ENCODE measurements around the gene DDAH1. TPM values are rescaled to one million over a fixed set of nuclear protein-coding genes. Genes with fewer than 3 reads are reported as not detected.
A peak's percentile ranks its signal among the peaks of the same experiment; 100 is the strongest.

The DDAH1 gene
- total and polyA plus RNA-seq, 5 donors, result 3.8 to 10.1 (median 5.6) TPM

DNA sequence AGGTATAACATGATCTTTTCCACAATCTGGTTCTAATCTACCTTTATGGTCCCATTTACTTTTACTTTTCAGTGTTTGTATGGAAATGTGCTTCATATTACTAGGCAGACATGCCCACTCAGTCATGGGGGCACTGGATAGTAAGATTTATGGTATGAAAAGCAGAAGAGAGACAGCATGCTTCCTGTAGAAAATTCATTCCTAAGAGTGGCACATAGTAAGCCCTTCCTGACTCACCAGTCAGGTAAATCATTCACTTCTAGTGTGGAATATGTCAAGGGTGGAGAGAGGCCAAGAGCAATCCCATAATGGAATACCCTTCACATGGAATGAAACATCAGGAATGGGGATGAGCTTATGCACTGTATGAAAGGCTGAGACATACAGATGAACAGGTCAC, 139.0 kb downstream of the DDAH1 start:
- no peaks in the 10 kb centered on the region for H3K27me3 ChIP-seq (ENCODE audit: control insufficient read depth, insufficient read depth)
- DNase-seq (no peak), ATAC-seq (no peak)
- no peak overlapping the region for H3K4me3 ChIP-seq (ENCODE audit: low read length)
- intact Hi-C loops (cut with DNase I), result no loop called here
- peaks cover 12% of the 10 kb centered on the region for H3K4me1 ChIP-seq (ENCODE audit: control insufficient read depth, insufficient read depth, low read length)
- no peaks in the 10 kb centered on the region for H3K9me3 ChIP-seq (ENCODE audit: control insufficient read depth, low read length)
- H3K27ac ChIP-seq (ENCODE audit: low read length), result no peak overlapping the region

DNA sequence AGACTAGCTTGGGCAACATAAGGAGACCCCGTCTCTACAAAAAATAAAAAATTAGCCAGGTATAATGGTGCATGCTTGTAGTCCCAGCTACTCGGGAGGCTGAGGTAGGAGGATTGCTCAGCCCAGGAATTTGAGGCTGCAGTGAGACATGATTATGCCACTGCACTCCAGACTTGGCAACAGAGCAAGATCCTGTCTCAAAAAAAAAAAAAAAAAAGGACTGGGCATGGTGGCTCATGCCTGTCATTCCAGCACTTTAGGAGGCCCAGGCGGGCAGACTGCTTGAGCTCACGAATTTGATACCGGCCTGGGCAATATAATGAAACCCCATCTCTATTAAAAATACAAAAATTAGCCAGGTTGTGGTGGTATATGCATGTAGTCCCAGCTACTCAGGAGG, 141.2 kb downstream of the DDAH1 start:
- Histone ChIP-seq H3K9me3 (ENCODE audit: control insufficient read depth, low read length) (no peaks in the 10 kb centered on the region), H3K27me3 (ENCODE audit: control insufficient read depth, insufficient read depth) (no peaks in the 10 kb centered on the region), H3K27ac (ENCODE audit: low read length) (no peak overlapping the region), H3K4me1 (ENCODE audit: control insufficient read depth, insufficient read depth, low read length) (peaks cover 3% of the 10 kb centered on the region), H3K4me3 (ENCODE audit: low read length) (no peak overlapping the region)
- intact Hi-C loops (cut with DNase I), result no loop called here
- ATAC-seq, result no peak
- no peak for DNase-seq
- 87% methylated on average over 5 of the region's 5 CpGs for WGBS

DNA sequence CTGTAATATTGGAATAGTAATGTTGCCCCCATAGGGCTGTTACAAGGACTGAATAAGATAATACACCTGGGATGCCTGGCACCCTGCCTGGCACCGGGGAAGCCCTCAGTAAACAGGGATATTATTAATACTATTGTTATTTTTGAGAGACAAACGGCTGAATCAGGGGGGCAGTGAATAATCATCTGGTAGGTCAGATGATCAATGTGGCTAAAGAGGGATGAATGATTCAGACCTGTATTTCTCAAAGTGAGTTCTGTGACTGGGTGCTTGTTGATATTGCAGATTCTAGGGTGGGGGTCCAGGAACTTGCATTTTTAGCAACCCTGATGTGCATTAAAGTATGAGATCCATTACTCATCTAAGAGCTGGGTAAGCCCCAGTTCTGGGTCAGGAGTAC, 142.3 kb downstream of the DDAH1 start:
- WGBS, result 84% methylated on average over 2 of the region's 2 CpGs
- H3K9me3 ChIP-seq (ENCODE audit: control insufficient read depth, low read length), result no peaks in the 10 kb centered on the region
- intact Hi-C loops (cut with DNase I), result no loop called here
- no peaks in the 10 kb centered on the region for H3K27me3 ChIP-seq (ENCODE audit: control insufficient read depth, insufficient read depth)
- no peak for DNase-seq
- H3K4me1 ChIP-seq (ENCODE audit: control insufficient read depth, insufficient read depth, low read length), result peaks cover 3% of the 10 kb centered on the region
- H3K4me3 ChIP-seq (ENCODE audit: low read length), result no peak overlapping the region
- no peak overlapping the region for H3K27ac ChIP-seq (ENCODE audit: low read length)
- ATAC-seq, result no peak

DNA sequence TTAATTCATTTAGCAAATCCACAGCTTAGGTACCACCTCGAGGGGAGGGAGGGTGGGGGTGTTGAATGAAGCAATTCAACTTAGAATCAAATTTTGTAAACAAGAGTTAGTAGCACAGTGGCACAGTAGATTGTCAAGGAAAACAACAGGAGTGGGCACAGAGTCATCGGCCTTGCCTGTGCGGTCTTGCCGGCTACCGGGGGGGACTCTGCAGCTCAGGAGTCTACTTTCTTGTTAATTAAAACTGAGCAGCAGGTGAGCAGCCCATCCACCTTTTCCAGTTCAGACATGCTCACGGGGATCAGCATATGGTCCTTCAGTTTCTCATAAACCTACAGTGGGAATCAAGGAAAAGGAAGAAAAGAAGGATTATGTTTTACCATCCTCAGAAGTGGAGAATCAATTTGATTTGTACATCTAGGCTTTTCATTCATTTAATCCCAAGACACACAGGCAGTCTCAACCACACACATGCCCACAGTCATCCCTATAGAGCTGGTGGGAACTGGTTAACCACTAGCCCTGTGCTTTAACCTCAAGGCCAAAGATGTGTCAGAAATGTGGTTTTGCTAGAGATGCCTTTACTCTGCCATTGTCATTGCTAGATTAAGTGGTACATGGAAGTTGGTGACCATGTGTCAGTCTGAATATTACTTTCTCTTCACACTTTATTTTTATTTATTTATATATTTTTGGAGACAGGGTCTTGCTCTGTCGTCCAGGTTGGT, 143.6 kb downstream of the DDAH1 start:
- H3K27ac ChIP-seq (ENCODE audit: low read length), result no peak overlapping the region
- no peak overlapping the region for H3K4me3 ChIP-seq (ENCODE audit: low read length)
- H3K27me3 ChIP-seq (ENCODE audit: control insufficient read depth, insufficient read depth), result no peaks in the 10 kb centered on the region
- peaks cover 3% of the 10 kb centered on the region for H3K4me1 ChIP-seq (ENCODE audit: control insufficient read depth, insufficient read depth, low read length)
- WGBS, result 89% methylated on average over 7 of the region's 7 CpGs
- ATAC-seq (no peak), DNase-seq (no peak)
- H3K9me3 ChIP-seq (ENCODE audit: control insufficient read depth, low read length), result no peaks in the 10 kb centered on the region
- intact Hi-C loops (cut with DNase I), result no loop called here

DNA sequence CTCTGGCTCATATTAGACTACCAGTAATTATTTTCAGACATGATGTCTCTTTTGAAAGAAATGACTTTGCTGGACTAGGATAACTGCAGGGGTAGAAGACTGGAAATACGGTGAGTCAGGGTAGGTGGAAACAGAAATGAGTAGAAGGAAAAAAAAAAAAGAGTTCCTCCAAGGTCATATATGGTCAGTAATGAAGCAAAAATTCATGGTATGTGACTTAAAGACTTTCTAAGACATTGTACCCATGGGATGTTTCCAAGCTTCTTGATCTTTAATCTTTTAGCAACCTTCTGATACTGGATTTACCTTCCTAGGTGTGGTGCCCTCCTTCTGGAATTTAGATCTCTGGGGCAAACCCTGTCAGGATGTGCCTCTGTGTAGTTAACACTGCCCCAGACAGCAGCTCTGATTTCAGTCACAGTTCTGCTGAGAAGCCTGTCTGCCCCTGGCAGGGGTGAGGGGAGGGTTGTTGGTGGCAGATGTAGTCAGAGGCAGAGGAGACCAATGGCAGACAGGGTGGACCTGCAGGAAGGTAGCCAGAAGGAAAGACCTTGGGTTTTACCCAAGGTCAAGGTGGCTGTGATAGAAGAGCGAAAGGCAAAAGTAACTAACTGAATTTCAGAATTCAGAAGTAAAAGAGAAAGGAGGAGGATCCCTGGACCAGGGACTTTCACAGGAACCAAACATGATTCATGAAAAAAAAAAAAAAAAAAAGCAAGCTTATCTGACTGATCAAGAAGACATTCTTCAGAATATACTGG, 144.4 kb downstream of the DDAH1 start:
- H3K27ac ChIP-seq (ENCODE audit: low read length), result no peak overlapping the region
- H3K4me1 ChIP-seq (ENCODE audit: control insufficient read depth, insufficient read depth, low read length), result peaks cover 3% of the 10 kb centered on the region
- ATAC-seq (no peak), DNase-seq (no peak)
- H3K27me3 ChIP-seq (ENCODE audit: control insufficient read depth, insufficient read depth), result no peaks in the 10 kb centered on the region
- intact Hi-C loops (cut with DNase I), result no loop called here
- WGBS, result 79% methylated on average over 2 of the region's 2 CpGs
- H3K4me3 ChIP-seq (ENCODE audit: low read length), result no peak overlapping the region
- H3K9me3 ChIP-seq (ENCODE audit: control insufficient read depth, low read length), result no peaks in the 10 kb centered on the region

DNA sequence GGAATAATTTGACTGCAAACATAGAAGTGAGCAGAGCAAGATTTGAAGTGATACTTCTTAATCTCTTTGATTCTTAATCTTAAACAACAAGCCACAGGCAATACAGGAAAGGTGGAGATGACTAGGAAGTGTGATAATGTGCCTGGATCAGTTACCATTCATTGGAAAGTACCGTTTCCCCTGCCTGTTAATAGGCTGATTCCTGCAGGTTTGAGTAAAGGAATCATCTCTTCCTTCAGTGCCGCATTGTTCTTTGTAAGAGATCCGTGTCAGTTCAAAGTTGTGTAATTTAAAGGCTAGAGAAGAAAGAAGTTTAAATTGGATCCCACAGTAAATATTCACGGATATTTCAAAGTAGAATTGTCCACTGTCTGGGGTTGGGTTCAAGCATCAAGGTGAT, 145.0 kb downstream of the DDAH1 start:
- Histone ChIP-seq H3K27ac (ENCODE audit: low read length) (no peak overlapping the region), H3K9me3 (ENCODE audit: control insufficient read depth, low read length) (no peaks in the 10 kb centered on the region), H3K27me3 (ENCODE audit: control insufficient read depth, insufficient read depth) (no peaks in the 10 kb centered on the region), H3K4me1 (ENCODE audit: control insufficient read depth, insufficient read depth, low read length) (peaks cover 3% of the 10 kb centered on the region), H3K4me3 (ENCODE audit: low read length) (no peak overlapping the region)
- 71% methylated on average over 4 of the region's 4 CpGs for WGBS
- ATAC-seq (no peak), DNase-seq (no peak)
- intact Hi-C loops (cut with DNase I), result no loop called here

DNA sequence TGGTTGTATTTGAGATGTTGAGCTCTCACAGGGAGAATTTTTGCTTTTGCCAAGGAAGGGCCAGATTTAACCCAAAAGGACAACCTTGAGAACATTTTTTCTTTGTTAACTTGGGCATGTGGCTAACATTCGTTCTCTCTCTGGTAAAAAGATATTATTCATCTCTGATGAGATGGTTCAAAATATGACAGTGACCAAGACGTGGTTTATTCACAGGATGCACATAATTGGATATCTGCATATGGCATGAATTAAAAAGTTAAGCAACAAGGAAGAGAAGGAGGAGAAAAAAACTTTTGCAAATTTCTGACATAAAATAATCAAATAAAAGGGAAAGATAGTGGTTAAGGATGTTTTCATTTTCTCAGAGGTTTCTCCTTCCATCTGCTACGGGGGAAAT, 145.5 kb downstream of the DDAH1 start:
- ATAC-seq, result no peak
- Histone ChIP-seq H3K27me3 (ENCODE audit: control insufficient read depth, insufficient read depth) (no peaks in the 10 kb centered on the region), H3K4me1 (ENCODE audit: control insufficient read depth, insufficient read depth, low read length) (peaks cover 3% of the 10 kb centered on the region), H3K27ac (ENCODE audit: low read length) (no peak overlapping the region), H3K9me3 (ENCODE audit: control insufficient read depth, low read length) (no peaks in the 10 kb centered on the region), H3K4me3 (ENCODE audit: low read length) (no peak overlapping the region)
- 80% methylated on average over 3 of the region's 3 CpGs for WGBS
- intact Hi-C loops (cut with DNase I), result no loop called here
- no peak for DNase-seq

DNA sequence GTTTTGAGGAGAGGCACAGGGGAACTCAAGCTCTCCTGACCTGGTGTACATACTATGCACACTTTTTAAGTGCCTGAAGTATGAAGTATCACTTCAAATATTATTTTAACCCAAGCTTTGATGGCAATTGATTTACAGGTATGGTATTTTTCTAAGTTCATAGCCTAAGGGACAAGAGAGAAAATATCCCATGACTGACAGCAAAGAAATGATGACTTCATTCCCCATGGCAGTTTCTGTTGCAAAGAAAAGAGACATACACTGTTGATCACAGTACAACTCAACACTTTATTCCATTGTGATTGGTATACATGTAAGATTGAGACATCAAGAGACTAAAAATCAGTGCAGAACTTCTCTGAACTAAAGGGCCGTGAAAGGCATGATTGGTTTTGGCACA, 146.7 kb downstream of the DDAH1 start:
- no peak for ATAC-seq
- Histone ChIP-seq H3K4me1 (ENCODE audit: control insufficient read depth, insufficient read depth, low read length) (peaks cover 3% of the 10 kb centered on the region), H3K4me3 (ENCODE audit: low read length) (no peak overlapping the region), H3K27me3 (ENCODE audit: control insufficient read depth, insufficient read depth) (no peaks in the 10 kb centered on the region), H3K9me3 (ENCODE audit: control insufficient read depth, low read length) (no peaks in the 10 kb centered on the region), H3K27ac (ENCODE audit: low read length) (no peak overlapping the region)
- no peak for DNase-seq
- 92% methylated on average over 1 of the region's 1 CpG for WGBS
- intact Hi-C loops (cut with DNase I), result no loop called here

DNA sequence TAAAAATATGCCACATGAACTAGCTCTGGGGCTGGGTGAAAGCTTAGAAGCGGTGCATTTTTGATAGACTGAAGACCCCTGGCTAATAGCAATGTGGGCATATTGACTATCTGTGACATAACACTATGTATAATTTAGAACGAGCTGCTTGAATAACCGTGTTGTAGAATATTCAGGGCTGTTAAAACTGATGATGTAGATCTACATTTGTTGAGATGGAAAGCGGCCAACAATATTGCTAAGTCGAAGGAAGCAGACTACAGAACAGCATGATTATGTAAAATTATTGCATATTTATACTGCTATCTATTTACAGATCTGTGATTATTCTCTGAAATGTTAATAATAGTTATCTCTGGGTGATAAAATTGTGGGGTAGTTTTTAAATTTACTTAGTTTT, 147.4 kb downstream of the DDAH1 start:
- Histone ChIP-seq H3K9me3 (ENCODE audit: control insufficient read depth, low read length) (no peaks in the 10 kb centered on the region), H3K27me3 (ENCODE audit: control insufficient read depth, insufficient read depth) (no peaks in the 10 kb centered on the region), H3K27ac (ENCODE audit: low read length) (no peak overlapping the region), H3K4me3 (ENCODE audit: low read length) (no peak overlapping the region), H3K4me1 (ENCODE audit: control insufficient read depth, insufficient read depth, low read length) (peaks cover 3% of the 10 kb centered on the region)
- 64% methylated on average over 5 of the region's 5 CpGs for WGBS
- no peak for DNase-seq
- intact Hi-C loops (cut with DNase I), result no loop called here
- no peak for ATAC-seq

DNA sequence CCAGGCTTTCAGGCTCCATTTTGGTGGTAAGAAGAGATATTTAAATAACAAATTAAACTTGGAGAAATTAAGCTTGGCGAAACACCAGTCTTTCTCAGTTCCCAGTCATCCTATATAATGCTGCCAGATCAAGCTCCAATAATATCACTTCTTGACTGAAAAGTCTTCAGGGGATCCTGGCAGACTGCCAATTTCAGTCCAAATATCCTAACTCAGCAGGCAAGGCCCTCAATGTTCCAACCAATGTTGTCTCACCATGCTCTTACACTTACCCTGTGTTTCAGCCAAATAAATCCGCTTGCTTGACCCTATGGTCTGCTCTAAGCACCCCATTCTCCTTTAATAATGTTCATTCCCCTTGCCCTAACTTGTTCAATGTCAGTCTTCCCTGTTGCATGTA, 148.6 kb downstream of the DDAH1 start:
- Histone ChIP-seq H3K4me3 (ENCODE audit: low read length) (no peak overlapping the region), H3K4me1 (ENCODE audit: control insufficient read depth, insufficient read depth, low read length) (peaks cover 3% of the 10 kb centered on the region), H3K27ac (ENCODE audit: low read length) (peak overlapping the region; percentile 69), H3K27me3 (ENCODE audit: control insufficient read depth, insufficient read depth) (no peaks in the 10 kb centered on the region), H3K9me3 (ENCODE audit: control insufficient read depth, low read length) (no peaks in the 10 kb centered on the region)
- WGBS, result 85% methylated on average over 2 of the region's 2 CpGs
- no peak for ATAC-seq
- DNase-seq, result no peak
- intact Hi-C loops (cut with DNase I), result no loop called here

DNA sequence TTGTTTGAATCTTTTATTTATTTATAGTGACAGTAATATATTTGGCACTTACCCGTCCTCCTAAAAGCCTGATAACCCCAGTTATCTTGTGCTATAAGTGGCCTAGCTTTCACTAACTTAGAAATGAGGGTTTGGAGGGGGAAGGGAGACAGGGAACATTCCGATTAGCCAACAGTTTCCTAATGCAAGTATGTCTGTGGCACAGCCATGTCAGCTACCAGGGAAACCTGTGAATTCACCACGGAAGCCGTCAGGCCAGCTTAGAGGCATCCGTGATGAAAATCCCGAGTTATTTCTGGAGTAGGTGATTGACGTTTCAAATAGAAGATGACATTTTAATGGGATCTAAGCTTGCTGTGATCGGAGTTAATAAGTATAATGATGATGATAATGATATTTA, 149.2 kb downstream of the DDAH1 start:
- Histone ChIP-seq H3K4me3 (ENCODE audit: low read length) (no peak overlapping the region), H3K27ac (ENCODE audit: low read length) (peak overlapping the region; percentile 73), H3K4me1 (ENCODE audit: control insufficient read depth, insufficient read depth, low read length) (peaks cover 3% of the 10 kb centered on the region), H3K27me3 (ENCODE audit: control insufficient read depth, insufficient read depth) (no peaks in the 10 kb centered on the region), H3K9me3 (ENCODE audit: control insufficient read depth, low read length) (no peaks in the 10 kb centered on the region)
- ATAC-seq (peak; percentile 76 to 78), DNase-seq (peak in 1 of 3 donors; percentile 25)
- intact Hi-C loops (cut with DNase I), result no loop called here
- WGBS, result 49% methylated on average over 8 of the region's 8 CpGs

Measured in right cardiac atrium (tissue), 5 donors.